AG08396 (cell line): ENCODE results near the gene CDH15.
A peak's percentile ranks its signal among the peaks of the same experiment; 100 is the strongest.

ENCODE experiments used
- DNase-seq: peaks from one replicate; pipeline ENCODE4 v3.0.0; 2012; ENCODE audit warnings: low spot score, mixed read lengths

Gene CDH15

GRCh38 chr16:89140981-89141883, 30.3 kb upstream of the CDH15 start:
- DNase-seq, result no peak

DNA sequence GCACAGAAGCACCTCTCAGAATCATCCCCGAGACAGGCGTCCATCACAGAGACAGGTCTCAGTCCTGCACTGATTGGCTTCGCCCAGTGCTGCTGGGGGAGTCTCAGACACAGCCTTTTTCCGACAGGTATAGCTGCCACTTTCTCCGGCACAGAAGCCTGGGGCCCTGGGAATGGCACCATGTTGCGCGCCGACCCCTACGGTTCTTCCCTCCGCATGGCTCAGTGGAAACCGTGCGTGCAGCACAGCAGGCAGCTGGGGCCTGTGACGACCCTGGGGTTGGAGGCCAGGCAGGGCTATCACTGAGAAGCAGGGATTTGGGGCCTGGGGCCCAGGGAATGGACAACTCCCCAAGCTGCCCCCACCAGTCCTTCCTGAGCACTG, 29.7 kb upstream of the CDH15 start:
- DNase-seq, result no peak

- DNase-seq, result no peak
These were observed 28.9 kb upstream of the CDH15 start for GRCh38 chr16:89142474-89143195.

DNA sequence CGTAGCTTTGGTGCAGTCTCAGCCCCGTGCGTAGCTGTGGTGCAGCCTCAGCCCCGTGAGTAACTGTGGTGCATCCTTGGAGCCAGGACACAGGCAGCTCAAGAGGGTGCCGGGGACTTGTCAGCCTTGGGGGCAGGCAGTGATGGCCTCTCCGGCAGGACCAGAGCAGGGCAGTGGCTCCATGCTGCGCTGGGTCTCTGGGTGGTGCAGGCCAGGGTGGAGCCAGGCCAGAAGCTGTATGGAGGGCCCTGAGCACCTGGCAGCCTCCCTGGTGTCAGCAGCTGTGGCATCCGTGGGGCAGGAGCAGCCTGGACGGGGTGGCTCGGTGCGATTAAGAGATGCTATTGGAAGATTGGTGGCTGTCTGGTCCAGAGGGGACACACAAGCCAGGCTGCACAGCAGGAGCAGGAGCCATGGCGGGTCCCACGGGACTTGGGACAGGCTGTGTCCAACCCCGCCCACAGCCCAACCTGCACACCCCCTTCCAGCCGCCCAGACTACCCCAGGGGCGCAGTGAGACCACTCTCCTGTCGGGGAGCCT, 28.3 kb upstream of the CDH15 start:
- DNase-seq, result no peak

GRCh38 chr16:89143911-89144675, 27.5 kb upstream of the CDH15 start:
- no peak for DNase-seq

- DNase-seq, result no peak
These were observed 26.9 kb upstream of the CDH15 start for GRCh38 chr16:89144681-89145080.

GRCh38 chr16:89145406-89146161, 26.0 kb upstream of the CDH15 start:
- no peak for DNase-seq

DNA sequence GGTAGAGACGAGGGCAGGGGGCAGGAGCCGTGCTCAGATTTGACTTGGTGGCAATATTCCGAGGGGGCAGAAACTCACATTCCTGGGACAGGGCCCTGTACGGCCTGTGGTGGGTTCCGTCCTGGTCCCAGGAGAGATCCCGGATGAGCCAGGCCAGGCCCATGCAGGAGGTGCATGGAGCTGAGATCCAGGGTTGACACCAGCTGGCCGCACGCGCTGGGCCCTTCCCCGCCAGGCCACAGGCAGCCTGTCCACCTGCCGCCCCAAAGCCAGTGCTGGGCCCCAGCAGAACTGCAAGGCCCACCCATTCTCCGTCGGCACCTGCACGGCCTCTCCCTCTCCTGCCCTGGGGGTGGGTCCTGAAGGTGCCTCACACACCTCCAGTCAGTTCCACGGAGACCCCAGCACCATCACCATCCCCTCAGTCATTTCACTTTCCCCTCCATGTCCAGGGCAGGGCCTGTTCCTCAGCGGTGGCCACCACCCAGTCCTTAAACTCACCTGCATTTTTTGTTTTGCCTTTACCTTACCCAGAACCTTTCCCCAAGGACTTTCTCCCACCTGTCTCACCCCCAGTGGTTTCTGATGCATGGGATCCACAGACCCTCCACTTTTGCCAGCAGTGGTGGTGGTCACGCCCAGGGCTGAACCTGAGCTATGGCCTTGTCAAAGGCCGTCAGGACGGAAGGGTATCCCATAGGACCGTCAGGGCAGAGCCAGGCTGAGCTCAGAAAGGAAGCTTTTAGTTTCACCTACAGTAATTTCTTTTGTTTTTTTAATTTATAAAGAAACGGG, 25.1 kb upstream of the CDH15 start:
- DNase-seq, result no peak

DNA sequence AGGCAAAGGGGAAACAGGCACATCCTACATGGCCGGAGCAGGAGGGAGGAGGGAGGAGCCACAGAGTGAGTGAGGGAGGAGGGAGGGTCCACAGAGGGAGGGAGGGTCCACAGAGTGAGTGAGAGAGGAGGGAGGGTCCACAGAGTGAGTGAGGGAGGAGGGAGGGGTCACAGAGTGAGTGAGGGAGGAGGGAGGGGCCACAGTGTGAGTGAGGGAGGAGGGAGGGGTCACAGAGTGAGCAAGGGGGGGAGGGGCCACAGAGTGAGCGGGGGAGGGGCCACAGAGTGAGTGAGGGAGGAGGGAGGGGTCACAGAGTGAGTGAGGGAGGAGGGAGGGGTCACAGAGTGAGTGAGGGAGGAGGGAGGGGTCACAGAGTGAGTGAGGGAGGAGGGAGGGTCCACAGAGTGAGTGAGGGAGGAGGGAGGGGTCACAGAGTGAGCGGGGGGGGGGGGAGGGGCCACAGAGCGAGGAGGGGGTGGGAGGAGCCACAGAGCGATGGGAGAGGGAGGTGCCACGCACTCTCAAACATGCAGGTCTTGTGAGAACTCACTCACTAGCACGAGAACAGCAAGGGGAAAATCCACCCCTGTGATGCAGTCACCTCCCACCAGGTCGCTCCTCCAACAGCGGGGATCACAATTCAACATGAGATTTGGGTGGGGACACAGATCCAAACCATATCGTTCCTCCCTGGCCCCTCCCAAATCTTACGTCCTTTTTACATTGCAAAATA, 24.3 kb upstream of the CDH15 start:
- DNase-seq, result no peak

DNA sequence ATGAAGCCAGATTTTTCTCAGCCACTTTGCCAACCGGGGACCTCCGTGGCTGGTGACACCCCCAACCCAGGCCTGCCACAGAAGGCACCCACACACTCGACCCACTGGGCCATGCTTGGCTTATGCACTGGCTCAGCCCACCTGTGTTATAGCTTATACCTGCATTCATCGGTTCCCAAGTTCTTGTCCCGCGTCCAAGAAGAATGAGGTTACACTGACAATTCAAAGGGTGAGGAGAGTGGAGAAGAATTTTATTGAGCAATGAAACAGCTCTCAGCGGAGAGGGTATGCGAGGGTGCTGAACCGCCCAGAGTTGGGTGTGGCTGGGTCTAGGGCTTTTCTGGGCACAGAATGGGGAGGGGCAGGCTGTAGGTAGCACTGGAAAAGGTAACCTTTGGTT, 22.2 kb upstream of the CDH15 start:
- DNase-seq, result no peak

DNA sequence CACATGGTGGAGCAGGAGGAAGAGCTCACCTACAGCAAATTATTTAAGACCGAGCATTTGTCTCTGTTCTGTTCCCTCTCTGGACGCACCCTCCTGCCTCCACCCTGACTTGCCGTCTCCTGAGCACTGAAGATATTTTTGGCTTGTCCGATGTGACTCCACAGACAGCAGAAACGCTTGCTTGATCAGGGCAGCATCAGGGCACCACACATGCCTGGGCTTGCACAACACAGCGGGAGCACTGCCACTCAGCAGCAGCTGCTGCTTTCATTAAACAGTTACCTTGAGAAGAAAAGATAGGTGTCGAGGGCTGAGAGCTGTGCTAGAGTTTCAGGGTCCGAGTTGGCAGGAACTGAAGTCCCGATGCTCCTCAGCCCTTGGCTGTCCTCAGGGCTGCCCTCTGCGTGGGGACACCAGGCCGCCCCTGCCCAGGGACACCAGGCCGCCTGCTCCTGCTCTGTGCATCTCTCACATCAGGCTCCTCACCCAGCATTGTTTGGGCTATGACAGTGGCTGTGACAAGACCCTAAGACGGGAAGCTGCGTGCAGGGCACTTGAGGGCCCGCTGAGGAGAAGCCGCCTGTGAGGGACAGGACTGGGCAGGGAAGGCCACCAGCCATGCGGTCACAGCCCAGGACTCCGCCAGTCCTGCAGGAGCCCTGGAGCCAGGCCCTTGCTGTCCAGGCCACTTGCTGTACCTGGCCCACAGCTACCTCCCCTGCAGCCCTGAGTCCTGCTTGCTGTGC, 21.3 kb upstream of the CDH15 start:
- no peak for DNase-seq

DNA sequence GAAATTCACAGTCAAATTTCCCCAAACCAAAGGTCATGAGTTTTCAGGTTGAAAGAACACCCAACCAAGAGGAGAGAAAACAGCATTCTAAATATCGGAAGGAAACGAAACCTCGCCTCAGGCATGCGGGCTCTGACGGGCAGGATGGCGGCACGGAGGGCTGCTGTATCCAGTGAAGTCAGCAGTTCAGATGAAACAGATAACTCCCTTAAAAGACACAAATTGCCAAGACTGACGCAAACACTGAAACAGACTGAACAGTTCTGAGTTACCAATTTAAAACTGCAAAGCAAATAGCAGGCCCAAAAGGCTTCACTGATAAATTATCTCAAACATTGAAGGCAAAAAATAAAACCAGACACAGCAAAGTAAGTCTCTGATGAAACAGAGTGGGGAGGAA, 20.6 kb upstream of the CDH15 start:
- no peak for DNase-seq

DNA sequence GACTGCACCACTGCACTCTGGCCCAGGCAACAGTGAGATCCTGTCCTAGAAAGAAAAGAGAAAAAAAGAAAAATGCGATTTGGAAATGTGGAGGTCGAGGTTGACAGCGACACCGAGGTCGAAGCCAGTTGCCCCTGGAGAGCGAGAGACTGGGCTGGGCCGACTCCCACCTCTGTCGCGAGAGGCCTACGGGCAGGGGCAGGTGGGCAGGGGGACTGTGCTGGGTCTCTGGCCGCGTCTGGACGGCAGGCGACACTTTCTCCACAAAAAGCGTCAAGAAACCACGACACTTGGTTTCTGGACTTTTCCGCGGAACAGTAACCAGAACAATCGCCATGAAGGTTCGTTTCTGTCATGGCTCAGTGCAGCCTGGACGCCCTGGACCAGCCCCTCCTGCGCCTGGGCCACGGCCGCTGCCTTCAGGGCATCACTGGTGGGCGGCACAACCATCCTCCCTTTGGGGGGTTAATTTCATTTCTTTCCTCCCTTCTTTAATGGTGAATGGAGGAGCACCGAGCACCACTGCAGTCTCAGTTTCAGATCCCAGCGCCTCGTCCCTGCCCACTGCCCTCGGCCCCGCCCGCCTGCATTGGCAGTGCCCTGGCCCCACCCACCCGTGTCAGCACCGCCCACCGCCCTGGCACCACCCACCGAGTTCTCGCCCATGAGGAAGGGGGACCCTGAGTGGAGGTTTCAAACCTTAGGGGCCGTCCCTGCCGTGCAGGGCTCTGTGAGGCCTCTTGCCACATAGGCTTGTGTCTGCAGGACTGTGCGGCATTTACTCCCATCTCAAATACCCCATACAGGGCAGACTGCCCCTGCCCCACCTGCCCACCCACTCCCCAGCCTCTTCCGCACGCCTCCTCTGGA, 18.5 kb upstream of the CDH15 start:
- DNase-seq, result no peak

GRCh38 chr16:89153848-89154271, 17.7 kb upstream of the CDH15 start:
- no peak for DNase-seq

- DNase-seq, result no peak
These were observed 17.0 kb upstream of the CDH15 start for GRCh38 chr16:89154390-89155183.

- peak; percentile 89 for DNase-seq
These were observed 16.3 kb upstream of the CDH15 start for GRCh38 chr16:89155184-89155679.
